ENCODE results near the gene PPARD.

The PPARD gene

GRCh38 chr6:35359346-35359743, 17.0 kb downstream of the PPARD start:
- Histone ChIP-seq H3K27me3 (no peaks in the 10 kb centered on the region), H3K4me1 (peaks cover 18% of the 10 kb centered on the region), H3K4me3 (ENCODE audit: low read depth, low read length) (no peak overlapping the region), H3K9me3 (no peaks in the 10 kb centered on the region), H3K36me3 (peaks cover 14% of the 10 kb centered on the region)
- TF ChIP-seq CTCF (IDR thresholded peaks at IDR 0.05; ENCODE audit: low read depth, low read length): no peak
- DNase-seq: no peak

- Histone ChIP-seq H3K9me3 (no peaks in the 10 kb centered on the region), H3K27me3 (no peaks in the 10 kb centered on the region), H3K4me1 (peaks cover 18% of the 10 kb centered on the region), H3K36me3 (peaks cover 12% of the 10 kb centered on the region), H3K4me3 (ENCODE audit: low read depth, low read length) (no peak overlapping the region)
- TF ChIP-seq CTCF (IDR thresholded peaks at IDR 0.05; ENCODE audit: low read depth, low read length): no peak
- DNase-seq: no peak
These were observed 17.5 kb downstream of the PPARD start for GRCh38 chr6:35359744-35360348.

- Histone ChIP-seq H3K36me3 (peaks cover 9% of the 10 kb centered on the region), H3K27me3 (no peaks in the 10 kb centered on the region), H3K4me1 (peaks cover 18% of the 10 kb centered on the region), H3K9me3 (no peaks in the 10 kb centered on the region), H3K4me3 (ENCODE audit: low read depth, low read length) (no peak overlapping the region)
- TF ChIP-seq CTCF (IDR thresholded peaks at IDR 0.05; ENCODE audit: low read depth, low read length): no peak
- peak; percentile 19 for DNase-seq
These were observed 18.2 kb downstream of the PPARD start for GRCh38 chr6:35360349-35361138.

GRCh38 chr6:35362200-35362599, 19.8 kb downstream of the PPARD start:
- H3K27me3 ChIP-seq: no peaks in the 10 kb centered on the region
- TF ChIP-seq CTCF (IDR thresholded peaks at IDR 0.05; ENCODE audit: low read depth, low read length): no peak

GRCh38 chr6:35363293-35363750, 21.0 kb downstream of the PPARD start:
- H3K4me3 ChIP-seq (ENCODE audit: low read depth, low read length): peak overlapping the region; percentile 17; the same call in 1 of the 2 replicates
- H3K36me3 ChIP-seq: no peaks in the 10 kb centered on the region; the same call in 1 of the 2 replicates
- DNase-seq: peak; percentile 89
- H3K9me3 ChIP-seq: no peaks in the 10 kb centered on the region
- no peak for TF ChIP-seq CTCF (IDR thresholded peaks at IDR 0.05; ENCODE audit: low read depth, low read length)
- no peaks in the 10 kb centered on the region for H3K27me3 ChIP-seq
- peaks cover 14% of the 10 kb centered on the region for H3K4me1 ChIP-seq

More at GRCh38 chr6:35362200-35362599, 19.8 kb downstream of the PPARD start:
- H3K4me3 ChIP-seq (ENCODE audit: low read depth, low read length): no peak overlapping the region
- H3K36me3 ChIP-seq: no peaks in the 10 kb centered on the region; the same call in 1 of the 2 replicates
- no peaks in the 10 kb centered on the region for H3K9me3 ChIP-seq
- no peak for DNase-seq
- H3K4me1 ChIP-seq: peaks cover 14% of the 10 kb centered on the region
